Measurements from ENCODE around the gene CD163L1. TPM values are rescaled to one million over a fixed set of nuclear protein-coding genes. Genes with fewer than 3 reads are reported as not detected.

The CD163L1 gene
- total RNA-seq, 2 donors from 2014 or later, result 0.42 to 0.99 TPM

DNA sequence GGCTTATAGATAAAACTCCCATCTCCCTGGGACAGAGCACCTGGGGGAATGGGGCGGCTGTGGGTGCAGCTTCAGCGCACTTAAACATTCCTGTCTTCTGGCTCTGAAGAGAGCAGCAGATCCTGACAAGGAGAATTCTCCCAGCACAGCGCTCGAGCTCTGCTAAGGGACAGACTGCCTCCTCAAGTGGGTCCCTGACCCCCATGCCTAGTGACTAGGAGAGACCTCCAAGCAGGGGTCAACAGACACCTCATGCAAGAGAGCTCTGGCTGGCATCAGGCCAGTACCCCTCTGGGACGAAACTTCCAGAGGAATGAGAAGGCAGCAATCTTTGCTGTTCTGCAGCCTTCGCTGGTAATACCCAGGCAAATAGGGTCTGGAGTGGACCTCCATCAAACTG lies 28.1 kb upstream of the CD163L1 start:
- no peak for DNase-seq
- Histone ChIP-seq H3K4me3 (ENCODE audit: low read length) (no peak overlapping the region), H3K27me3 (ENCODE audit: control insufficient read depth, insufficient read depth, low read length, poor library complexity, severe bottlenecking) (no peaks in the 10 kb centered on the region), H3K9ac (ENCODE audit: extremely low read depth, low read length, poor library complexity, severe bottlenecking) (no peak overlapping the region), H3K4me1 (ENCODE audit: control insufficient read depth, insufficient read depth, low read length) (no peaks in the 10 kb centered on the region), H3K9me3 (ENCODE audit: control insufficient read depth, low read length) (no peaks in the 10 kb centered on the region), H3K27ac (ENCODE audit: low read depth, low read length) (no peak overlapping the region), H3K36me3 (ENCODE audit: control insufficient read depth, insufficient read depth, low read length) (no peaks in the 10 kb centered on the region)
- H3K27ac Mint-ChIP-seq, result no peak overlapping the region
- H3K4me3 Mint-ChIP-seq, result no peak overlapping the region
- H3K36me3 Mint-ChIP-seq (ENCODE audit: low read depth), result no peaks in the 10 kb centered on the region
- no peaks in the 10 kb centered on the region for H3K4me1 Mint-ChIP-seq
- H3K9me3 Mint-ChIP-seq, result peaks cover 19% of the 10 kb centered on the region
- H3K27me3 Mint-ChIP-seq (ENCODE audit: insufficient read depth), result peaks cover 18% of the 10 kb centered on the region
- WGBS, 2 experiments (ENCODE audit: insufficient coverage in 1 of 2, insufficient read length in 1 of 2), result 95 to 97% methylated on average over 4 to 6 of the region's 6 CpGs
- TF ChIP-seq, protein P1, sequence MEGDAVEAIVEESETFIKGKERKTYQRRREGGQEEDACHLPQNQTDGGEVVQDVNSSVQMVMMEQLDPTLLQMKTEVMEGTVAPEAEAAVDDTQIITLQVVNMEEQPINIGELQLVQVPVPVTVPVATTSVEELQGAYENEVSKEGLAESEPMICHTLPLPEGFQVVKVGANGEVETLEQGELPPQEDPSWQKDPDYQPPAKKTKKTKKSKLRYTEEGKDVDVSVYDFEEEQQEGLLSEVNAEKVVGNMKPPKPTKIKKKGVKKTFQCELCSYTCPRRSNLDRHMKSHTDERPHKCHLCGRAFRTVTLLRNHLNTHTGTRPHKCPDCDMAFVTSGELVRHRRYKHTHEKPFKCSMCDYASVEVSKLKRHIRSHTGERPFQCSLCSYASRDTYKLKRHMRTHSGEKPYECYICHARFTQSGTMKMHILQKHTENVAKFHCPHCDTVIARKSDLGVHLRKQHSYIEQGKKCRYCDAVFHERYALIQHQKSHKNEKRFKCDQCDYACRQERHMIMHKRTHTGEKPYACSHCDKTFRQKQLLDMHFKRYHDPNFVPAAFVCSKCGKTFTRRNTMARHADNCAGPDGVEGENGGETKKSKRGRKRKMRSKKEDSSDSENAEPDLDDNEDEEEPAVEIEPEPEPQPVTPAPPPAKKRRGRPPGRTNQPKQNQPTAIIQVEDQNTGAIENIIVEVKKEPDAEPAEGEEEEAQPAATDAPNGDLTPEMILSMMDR (conservative IDR thresholded peaks at IDR 0.05), result no peak

DNA sequence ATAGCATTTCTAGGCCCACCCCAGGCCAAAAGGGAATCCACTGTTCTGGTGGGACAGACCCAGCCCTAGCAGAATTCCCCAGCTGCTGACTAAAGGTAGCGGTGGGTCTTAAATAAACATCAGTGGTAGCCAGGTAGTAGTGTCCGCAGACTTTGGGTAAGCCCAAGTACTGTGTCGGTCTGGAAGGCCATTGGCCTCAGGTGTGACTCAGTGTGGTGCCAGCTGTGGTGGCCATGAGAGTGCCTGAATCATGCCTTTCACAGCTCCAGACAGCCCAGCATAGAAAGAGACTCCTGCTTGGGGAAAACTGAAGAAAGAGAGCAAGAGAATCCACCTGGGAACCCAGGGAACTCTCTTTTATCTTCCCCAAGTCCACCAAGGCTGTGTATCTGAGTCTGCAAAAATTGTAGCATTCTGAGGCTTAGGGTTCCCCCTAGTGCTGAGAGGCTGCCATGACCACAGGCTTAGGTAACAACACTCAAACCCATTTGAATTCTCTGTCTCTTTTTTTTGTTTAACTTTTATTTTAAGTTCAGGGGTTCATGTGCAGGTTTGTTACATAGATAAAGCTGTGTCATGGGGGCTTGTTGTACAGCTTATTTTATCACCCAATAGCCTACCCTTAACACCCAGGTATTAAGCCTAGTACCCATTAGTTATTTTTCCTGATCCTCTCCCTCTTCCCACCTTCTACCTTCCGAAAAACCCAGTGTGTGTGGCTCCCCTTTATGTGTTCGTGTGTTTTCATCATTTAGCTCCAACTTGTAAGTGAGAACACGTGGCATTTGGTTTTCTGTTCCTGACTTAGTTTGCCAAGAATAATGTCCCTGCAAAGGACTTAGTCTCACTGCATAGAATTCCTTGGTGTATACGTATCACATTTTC lies 16.7 kb upstream of the CD163L1 start:
- Mint-ChIP-seq H3K4me1 (peaks cover 5% of the 10 kb centered on the region), H3K9me3 (no peaks in the 10 kb centered on the region), H3K36me3 (ENCODE audit: low read depth) (no peaks in the 10 kb centered on the region), H3K4me3 (no peak overlapping the region), H3K27ac (peak overlapping the region; percentile 42), H3K27me3 (ENCODE audit: insufficient read depth) (no peaks in the 10 kb centered on the region)
- H3K36me3 ChIP-seq (ENCODE audit: control insufficient read depth, insufficient read depth, low read length), result no peaks in the 10 kb centered on the region
- TF ChIP-seq, protein P1 (conservative IDR thresholded peaks at IDR 0.05), result peak; percentile 100
- H3K4me3 ChIP-seq (ENCODE audit: low read length), result no peak overlapping the region
- no peaks in the 10 kb centered on the region for H3K9me3 ChIP-seq (ENCODE audit: control insufficient read depth, low read length)
- 77% methylated on average over 7 of the region's 7 CpGs for WGBS, 2 experiments (ENCODE audit: insufficient coverage in 1 of 2, insufficient read length in 1 of 2)
- no peaks in the 10 kb centered on the region for H3K27me3 ChIP-seq (ENCODE audit: control insufficient read depth, insufficient read depth, low read length, poor library complexity, severe bottlenecking)
- H3K4me1 ChIP-seq (ENCODE audit: control insufficient read depth, insufficient read depth, low read length), result no peaks in the 10 kb centered on the region
- no peak overlapping the region for H3K27ac ChIP-seq (ENCODE audit: low read depth, low read length)
- DNase-seq, result peak; percentile 92
- no peak overlapping the region for H3K9ac ChIP-seq (ENCODE audit: extremely low read depth, low read length, poor library complexity, severe bottlenecking)

DNA sequence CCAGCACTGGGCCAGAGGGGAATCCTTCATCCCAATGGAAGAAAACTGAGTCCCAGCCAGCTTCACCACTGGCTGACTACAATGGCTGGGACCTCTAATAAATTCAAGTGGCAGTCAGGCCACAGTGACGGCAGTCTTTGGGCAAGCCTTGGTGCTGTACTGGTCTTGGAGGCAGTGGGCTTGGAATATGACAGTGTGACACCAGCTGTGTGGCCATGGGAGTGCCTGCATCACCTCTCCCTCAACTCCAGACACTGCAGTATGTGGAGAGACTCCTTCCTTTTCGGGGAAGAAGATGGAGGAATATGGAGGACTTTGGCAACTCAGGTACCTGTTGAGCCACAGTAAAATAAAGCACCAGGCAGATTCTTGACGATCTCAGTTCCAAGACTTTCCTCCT lies 16.0 kb upstream of the CD163L1 start:
- H3K4me3 ChIP-seq (ENCODE audit: low read length), result no peak overlapping the region
- H3K4me1 Mint-ChIP-seq, result peaks cover 5% of the 10 kb centered on the region
- H3K9ac ChIP-seq (ENCODE audit: extremely low read depth, low read length, poor library complexity, severe bottlenecking), result no peak overlapping the region
- no peaks in the 10 kb centered on the region for H3K36me3 ChIP-seq (ENCODE audit: control insufficient read depth, insufficient read depth, low read length)
- no peak for DNase-seq
- no peaks in the 10 kb centered on the region for H3K36me3 Mint-ChIP-seq (ENCODE audit: low read depth)
- H3K9me3 ChIP-seq (ENCODE audit: control insufficient read depth, low read length), result no peaks in the 10 kb centered on the region
- no peak overlapping the region for H3K27ac ChIP-seq (ENCODE audit: low read depth, low read length)
- no peak overlapping the region for H3K27ac Mint-ChIP-seq
- no peaks in the 10 kb centered on the region for H3K4me1 ChIP-seq (ENCODE audit: control insufficient read depth, insufficient read depth, low read length)
- WGBS, 2 experiments (ENCODE audit: insufficient coverage in 1 of 2, insufficient read length in 1 of 2), result 84 to 94% methylated on average over 2 to 3 of the region's 3 CpGs
- TF ChIP-seq, protein P1 (conservative IDR thresholded peaks at IDR 0.05), result no peak
- H3K27me3 ChIP-seq (ENCODE audit: control insufficient read depth, insufficient read depth, low read length, poor library complexity, severe bottlenecking), result no peaks in the 10 kb centered on the region
- no peaks in the 10 kb centered on the region for H3K27me3 Mint-ChIP-seq (ENCODE audit: insufficient read depth)
- H3K4me3 Mint-ChIP-seq, result no peak overlapping the region
- H3K9me3 Mint-ChIP-seq, result no peaks in the 10 kb centered on the region

Measured in endodermal cell (in vitro differentiated cells).